SK-N-SH (cell line): ENCODE data around the gene PPP1R13L.

Source experiments
- EZH2phosphoT487 ChIP-seq: fragments of 200-600 bp; sonication (generic); IDR thresholded peaks from 2 replicates; pipeline ENCODE4 v1.6.1; 2017; ENCODE audit warnings: low read depth, mixed run types, mild to moderate bottlenecking, antibody characterized with exemption, moderate library complexity, borderline replicate concordance
- GABPA ChIP-seq: IDR thresholded peaks from 2 replicates; pipeline ENCODE4 v1.4.0; 2012; ENCODE audit warnings: low read depth, mild to moderate bottlenecking
- MXI1 ChIP-seq: IDR thresholded peaks from 2 replicates; pipeline ENCODE4 v1.6.1; 2012; ENCODE audit warnings: mild to moderate bottlenecking, low read depth, low read length, improper control_type of control experiment
- POLR2AphosphoS5 ChIP-seq: IDR thresholded peaks from 2 replicates; pipeline ENCODE4 v1.6.1; 2012; ENCODE audit warnings: low read depth, low read length
- TEAD4 ChIP-seq: IDR thresholded peaks from 2 replicates; pipeline ENCODE4 v1.4.0; 2012; ENCODE audit warnings: mild to moderate bottlenecking, borderline replicate concordance; ENCODE audit not compliant: insufficient read depth
- YY1 ChIP-seq: IDR thresholded peaks from 2 replicates; pipeline ENCODE4 v1.4.0; 2012; ENCODE audit warnings: low read depth, mild to moderate bottlenecking
- TF ChIP-seq, protein P1 (sequence below): IDR thresholded peaks from 2 replicates; pipeline ENCODE4 v1.4.0; 2012; ENCODE audit warnings: low read depth
- TF ChIP-seq, protein P2 (sequence below): fragments of 200-600 bp; sonication (generic); IDR thresholded peaks from 2 replicates; pipeline ENCODE4 v1.6.1; 2017; ENCODE audit warnings: antibody characterized with exemption, mild to moderate bottlenecking, moderate library complexity

DNA sequence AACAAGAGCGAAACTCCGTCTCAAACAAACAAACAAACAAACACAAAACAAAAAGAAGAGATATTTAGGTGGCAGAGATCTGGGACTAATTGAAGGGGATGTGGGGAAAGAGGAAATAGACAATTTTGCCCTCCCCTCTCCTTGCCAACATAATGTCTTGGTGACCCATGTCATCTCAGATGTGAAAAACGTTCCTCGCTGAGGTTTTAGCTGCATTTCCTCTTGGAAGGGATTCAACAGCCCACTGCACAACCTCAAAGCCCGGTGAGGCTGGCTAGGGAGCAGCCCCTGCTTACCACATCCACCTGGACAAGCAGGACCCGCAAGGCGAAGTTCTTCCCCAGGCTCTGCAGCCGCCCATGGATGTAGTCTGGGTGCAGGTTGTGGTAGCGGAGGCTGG is 13.9 kb upstream of the PPP1R13L start:
- TF ChIP-seq POLR2AphosphoS5 (no peak), TEAD4 (no peak), MXI1 (no peak), EZH2phosphoT487 (no peak), GABPA (no peak), YY1 (no peak)
- TF ChIP-seq, protein P1, sequence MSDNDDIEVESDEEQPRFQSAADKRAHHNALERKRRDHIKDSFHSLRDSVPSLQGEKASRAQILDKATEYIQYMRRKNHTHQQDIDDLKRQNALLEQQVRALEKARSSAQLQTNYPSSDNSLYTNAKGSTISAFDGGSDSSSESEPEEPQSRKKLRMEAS, result no peak
- TF ChIP-seq, protein P2, sequence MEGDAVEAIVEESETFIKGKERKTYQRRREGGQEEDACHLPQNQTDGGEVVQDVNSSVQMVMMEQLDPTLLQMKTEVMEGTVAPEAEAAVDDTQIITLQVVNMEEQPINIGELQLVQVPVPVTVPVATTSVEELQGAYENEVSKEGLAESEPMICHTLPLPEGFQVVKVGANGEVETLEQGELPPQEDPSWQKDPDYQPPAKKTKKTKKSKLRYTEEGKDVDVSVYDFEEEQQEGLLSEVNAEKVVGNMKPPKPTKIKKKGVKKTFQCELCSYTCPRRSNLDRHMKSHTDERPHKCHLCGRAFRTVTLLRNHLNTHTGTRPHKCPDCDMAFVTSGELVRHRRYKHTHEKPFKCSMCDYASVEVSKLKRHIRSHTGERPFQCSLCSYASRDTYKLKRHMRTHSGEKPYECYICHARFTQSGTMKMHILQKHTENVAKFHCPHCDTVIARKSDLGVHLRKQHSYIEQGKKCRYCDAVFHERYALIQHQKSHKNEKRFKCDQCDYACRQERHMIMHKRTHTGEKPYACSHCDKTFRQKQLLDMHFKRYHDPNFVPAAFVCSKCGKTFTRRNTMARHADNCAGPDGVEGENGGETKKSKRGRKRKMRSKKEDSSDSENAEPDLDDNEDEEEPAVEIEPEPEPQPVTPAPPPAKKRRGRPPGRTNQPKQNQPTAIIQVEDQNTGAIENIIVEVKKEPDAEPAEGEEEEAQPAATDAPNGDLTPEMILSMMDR, result no peak
